B cell (primary cell): ENCODE data around the gene CBX2. TPM values are rescaled to one million over a fixed set of nuclear protein-coding genes. Genes with fewer than 3 reads are reported as not detected.

Source experiments
- ATAC-seq: fragments of 200-7000 bp; cut with Tn5 transposase; one replicate; pipeline ENCODE4 v1.10.0; 2021; ENCODE audit warnings: low read depth, mild to moderate bottlenecking, moderate number of reproducible peaks, moderate library complexity
- CTCF ChIA-PET: fragments of 350-600 bp; sonication (Branson Sonifier 250); formaldehyde crosslinking; loops from one replicate; lab custom pipeline; 2021; ENCODE audit warnings: antibody characterized with exemption, inconsistent platforms; lab: Charles Lee
- POLR2A ChIA-PET: fragments of 350-600 bp; sonication (Branson Sonifier 250); formaldehyde crosslinking; loops from one replicate; lab custom pipeline; 2021; ENCODE audit warnings: antibody characterized with exemption; lab: Charles Lee
- DNase-seq: peaks from one replicate; pipeline ENCODE4 v3.0.0; 2013
- H2AFZ ChIP-seq: 2 replicates; pipeline ENCODE4 v1.6.1; 2012; ENCODE audit warnings: mild to moderate bottlenecking, low read depth, low read length; ENCODE audit not compliant: insufficient read depth, poor library complexity, severe bottlenecking
- H3K27ac ChIP-seq, 2 donors: 1 replicate in 1 of 2; 2 replicates in 1 of 2; pipeline ENCODE4 v1.5.1; 2012 to 2013; ENCODE audit warnings: low read length in 2 of 2, mild to moderate bottlenecking in 2 of 2, moderate library complexity in 1 of 2
- H3K27me3 ChIP-seq, 4 experiments: fragments of 200-600 bp in 1 of 4; sonication (generic) in 1 of 4; replicated peaks in 1 of 4; 1 replicate in 2 of 4; 2 replicates in 2 of 4; pipeline versions ENCODE4 v1.6.1 to v1.7.0; 2013 to 2016; ENCODE audit warnings: low read length in 3 of 4, mild to moderate bottlenecking in 2 of 4, mixed read lengths in 1 of 4, moderate library complexity in 1 of 4; ENCODE audit not compliant: insufficient read depth in 4 of 4, control insufficient read depth in 3 of 4; ENCODE audit errors: control extremely low read depth in 1 of 4
- H3K36me3 ChIP-seq, 2 experiments: replicated peaks in 1 of 2; 1 replicate in 1 of 2; 2 replicates in 1 of 2; pipeline versions ENCODE4 v1.6.1 to v1.7.1; 2013; ENCODE audit warnings: low read length in 1 of 2; ENCODE audit not compliant: insufficient read depth in 2 of 2, control insufficient read depth in 1 of 2; ENCODE audit errors: control extremely low read depth in 1 of 2, extremely low read depth in 1 of 2
- H3K4me1 ChIP-seq, 2 donors: fragments of 200-600 bp in 1 of 2; sonication (generic) in 1 of 2; 1 replicate in 1 of 2; 2 replicates in 1 of 2; pipeline versions ENCODE4 v1.5.1 to v1.6.1; 2013 to 2017; ENCODE audit warnings: low read length in 2 of 2; ENCODE audit not compliant: control insufficient read depth in 2 of 2, insufficient read depth in 2 of 2
- H3K4me2 ChIP-seq: replicated peaks from 2 replicates; pipeline ENCODE3; 2012; ENCODE audit warnings: mild to moderate bottlenecking, low read depth, low read length; ENCODE audit not compliant: poor library complexity, severe bottlenecking
- H3K4me3 ChIP-seq, 5 experiments: fragments of 200-600 bp in 1 of 5; sonication (generic) in 1 of 5; 1 replicate in 3 of 5; 2 replicates in 2 of 5; pipeline versions ENCODE4 v1.5.1 to v1.7.0; 2011 to 2016; ENCODE audit warnings: low read length in 4 of 5, mild to moderate bottlenecking in 4 of 5, low read depth in 2 of 5, control low read depth in 1 of 5, moderate library complexity in 1 of 5; ENCODE audit not compliant: insufficient read depth in 1 of 5; ENCODE audit errors: control extremely low read depth in 1 of 5, extremely low read depth in 1 of 5
- H3K79me2 ChIP-seq: fragments of 200-600 bp; sonication (generic); one replicate; pipeline ENCODE4 v1.6.0; 2016; ENCODE audit warnings: low read length; ENCODE audit not compliant: control insufficient read depth, insufficient read depth
- H3K9ac ChIP-seq: fragments of 200-600 bp; sonication (generic); 2 replicates; pipeline ENCODE4 v1.6.1; 2017; ENCODE audit warnings: mild to moderate bottlenecking, low read length, moderate library complexity
- H3K9me3 ChIP-seq, 3 donors: one replicate each; pipeline versions ENCODE4 v1.6.1 to v1.7.1; 2013; ENCODE audit warnings: low read length in 2 of 3; ENCODE audit not compliant: control insufficient read depth in 2 of 3, insufficient read depth in 1 of 3; ENCODE audit errors: control extremely low read depth in 1 of 3
- H4K20me1 ChIP-seq: 2 replicates; pipeline ENCODE4 v1.6.0; 2012; ENCODE audit warnings: mild to moderate bottlenecking, low read length; ENCODE audit not compliant: insufficient read depth, control insufficient read depth, poor library complexity, severe bottlenecking
- H3K27ac Mint-ChIP-seq: one replicate; pipeline ENCODE4 v1.8.0; 2021; ENCODE audit warnings: mixed read lengths
- H3K27me3 Mint-ChIP-seq: one replicate; pipeline ENCODE4 v1.8.0; 2021; ENCODE audit warnings: mixed read lengths
- H3K4me1 Mint-ChIP-seq: one replicate; pipeline ENCODE4 v1.8.0; 2021; ENCODE audit warnings: mixed read lengths
- H3K4me3 Mint-ChIP-seq: one replicate; pipeline ENCODE4 v1.8.0; 2021; ENCODE audit warnings: mixed read lengths
- H3K9me3 Mint-ChIP-seq: one replicate; pipeline ENCODE4 v1.8.0; 2022; ENCODE audit warnings: mixed read lengths; ENCODE audit not compliant: insufficient read depth
- CTCF ChIP-seq: fragments of 200-600 bp; IDR thresholded peaks from one replicate; pipeline ENCODE4 v1.8.0; 2022; ENCODE audit warnings: antibody characterized with exemption, mild to moderate bottlenecking
- EZH2 ChIP-seq: IDR thresholded peaks from 2 replicates; pipeline ENCODE4 v1.6.1; 2012; ENCODE audit warnings: borderline replicate concordance, low read depth, mild to moderate bottlenecking, moderate library complexity, low read length; ENCODE audit not compliant: insufficient read depth, poor library complexity, severe bottlenecking
- WGBS: methylation state at CpG from one replicate; pipeline ENCODE4 v1.1.5; 2013; ENCODE audit warnings: missing lambda C conversion rate; ENCODE audit not compliant: insufficient coverage; 5-methylcytosine and 5-hydroxymethylcytosine counted together
- intact Hi-C: fragments of 100-400 bp; cut with micrococcal nuclease; formaldehyde crosslinking; loops from one replicate; pipeline ENCODE4 v1.10.0; 2022
- polyA plus RNA-seq: library from polyadenylated mRNA; depleted of rRNA; stranded (reverse); fragments of >200 nt; gene quantifications from 2 replicates; pipeline ENCODE4 v1.2.3, GENCODE V29; 2012
- total RNA-seq, 2 donors: library from RNA; stranded (reverse); fragments of 120-200 nt in 1 of 2; gene quantifications; 1 replicate in 1 of 2; 2 replicates in 1 of 2; pipeline versions ENCODE4 v1.2.3 to v1.2.4, GENCODE V29; 2013 to 2022

Gene CBX2
- total and polyA plus RNA-seq, 2 donors (not counting 1 experiment from before 2014, with no cell fraction given), result 0.10 to 0.47 TPM

GRCh38 chr17:79785017-79785899, 7.3 kb downstream of the CBX2 start:
- ATAC-seq, result no peak
- Histone ChIP-seq H3K36me3 (no peaks in the 10 kb centered on the region), H4K20me1 (peaks cover 3% of the 10 kb centered on the region), H3K4me2 (no peak overlapping the region), H3K27me3 (peaks cover 0 to 76% (median 35%) of the 10 kb centered on the region in 4 experiments), H3K79me2 (no peaks in the 10 kb centered on the region), H3K9ac (no peak overlapping the region), H2AFZ (no peak overlapping the region), H3K4me1 (peaks cover 19 to 25% of the 10 kb centered on the region in 2 donors), H3K4me3 (no peak overlapping the region), H3K27ac (no peak overlapping the region), H3K9me3 (peaks cover 0 to 16% (median 0%) of the 10 kb centered on the region in 3 donors)
- Mint-ChIP-seq H3K4me3 (no peak overlapping the region), H3K27me3 (peaks cover 66% of the 10 kb centered on the region), H3K4me1 (peaks cover 8% of the 10 kb centered on the region), H3K9me3 (no peaks in the 10 kb centered on the region), H3K27ac (no peak overlapping the region)
- intact Hi-C loops, result loop anchor here (5.0 kb wide), 1 partner anchor 132 kb away; no protein-coding TSS in a partner anchor
- no peak for DNase-seq
- WGBS, result 92% methylated on average over 9 of the region's 17 CpGs
- ChIA-PET CTCF (no interaction called here), POLR2A (no interaction called here)
- TF ChIP-seq EZH2 (no peak), CTCF (no peak)
